HG03139 (cell line): ENCODE data around the gene CCPG1.
"Not testable (repeated sequence)": the region's sequence is repeated elsewhere in the genome, so short reads cannot be mapped to it uniquely, and the experiment has no call there.

ENCODE experiments used
- ATAC-seq: cut with Tn5 transposase; IDR thresholded peaks from one replicate; pipeline ENCODE4 v1.9.1; 2021; ENCODE audit not compliant: unreplicated experiment

Gene CCPG1, protein sequence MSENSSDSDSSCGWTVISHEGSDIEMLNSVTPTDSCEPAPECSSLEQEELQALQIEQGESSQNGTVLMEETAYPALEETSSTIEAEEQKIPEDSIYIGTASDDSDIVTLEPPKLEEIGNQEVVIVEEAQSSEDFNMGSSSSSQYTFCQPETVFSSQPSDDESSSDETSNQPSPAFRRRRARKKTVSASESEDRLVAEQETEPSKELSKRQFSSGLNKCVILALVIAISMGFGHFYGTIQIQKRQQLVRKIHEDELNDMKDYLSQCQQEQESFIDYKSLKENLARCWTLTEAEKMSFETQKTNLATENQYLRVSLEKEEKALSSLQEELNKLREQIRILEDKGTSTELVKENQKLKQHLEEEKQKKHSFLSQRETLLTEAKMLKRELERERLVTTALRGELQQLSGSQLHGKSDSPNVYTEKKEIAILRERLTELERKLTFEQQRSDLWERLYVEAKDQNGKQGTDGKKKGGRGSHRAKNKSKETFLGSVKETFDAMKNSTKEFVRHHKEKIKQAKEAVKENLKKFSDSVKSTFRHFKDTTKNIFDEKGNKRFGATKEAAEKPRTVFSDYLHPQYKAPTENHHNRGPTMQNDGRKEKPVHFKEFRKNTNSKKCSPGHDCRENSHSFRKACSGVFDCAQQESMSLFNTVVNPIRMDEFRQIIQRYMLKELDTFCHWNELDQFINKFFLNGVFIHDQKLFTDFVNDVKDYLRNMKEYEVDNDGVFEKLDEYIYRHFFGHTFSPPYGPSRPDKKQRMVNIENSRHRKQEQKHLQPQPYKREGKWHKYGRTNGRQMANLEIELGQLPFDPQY

DNA sequence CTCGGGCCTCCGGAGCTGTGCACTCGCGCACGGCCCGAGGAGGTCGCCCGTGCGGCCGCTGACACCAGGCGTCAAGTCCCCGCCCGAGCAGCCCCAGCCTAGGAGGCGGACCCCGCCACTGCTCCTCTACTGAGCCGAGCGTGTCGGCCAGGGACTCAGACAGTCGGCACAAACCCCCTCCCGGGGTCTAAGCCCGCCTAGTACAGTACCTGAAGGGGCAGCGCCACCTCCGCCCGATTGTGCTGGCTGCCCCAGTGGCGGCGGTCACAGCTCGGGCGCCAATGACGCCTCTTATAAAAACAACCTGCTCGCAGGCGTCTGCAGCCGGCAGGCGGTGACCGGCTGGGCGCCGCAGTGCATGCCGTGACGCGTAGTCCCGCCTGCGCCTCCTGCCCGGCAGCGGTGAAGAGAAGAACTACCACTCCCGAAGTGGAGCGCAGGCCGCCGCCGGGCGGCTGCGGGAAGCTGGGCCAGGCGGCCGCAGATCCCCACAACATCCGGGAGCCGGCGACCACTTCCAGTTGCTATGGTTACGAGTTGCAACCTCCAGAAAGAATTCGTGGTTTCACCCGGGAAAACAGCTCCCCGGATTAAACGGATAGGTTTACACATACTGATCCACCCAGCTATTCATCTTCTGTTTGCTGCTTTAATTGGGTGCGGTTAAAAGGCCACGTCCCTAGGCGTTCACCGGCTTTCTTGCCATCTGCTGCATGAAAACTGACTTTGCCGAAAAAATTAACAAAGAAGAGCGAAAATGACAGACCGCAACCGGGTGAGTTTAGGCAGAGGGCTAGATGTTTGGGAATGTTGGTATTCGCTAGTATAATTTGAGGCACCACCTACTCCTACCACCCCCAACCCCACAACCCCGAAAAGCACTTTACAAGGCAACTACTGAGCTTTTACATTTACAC is at the start of gene CCPG1, which contains the start of gene PIERCE2:
TSS of gene CCPG1 (minus strand) at position 348 of the 917 bp plus-strand sequence. CDS start 18,935 bp downstream, outside the sequence.
TSS of gene PIERCE2 (plus strand) at position 484 of the 917 bp plus-strand sequence. CDS start at position 758, 274 bp downstream.
- peak; percentile 94 for ATAC-seq

DNA sequence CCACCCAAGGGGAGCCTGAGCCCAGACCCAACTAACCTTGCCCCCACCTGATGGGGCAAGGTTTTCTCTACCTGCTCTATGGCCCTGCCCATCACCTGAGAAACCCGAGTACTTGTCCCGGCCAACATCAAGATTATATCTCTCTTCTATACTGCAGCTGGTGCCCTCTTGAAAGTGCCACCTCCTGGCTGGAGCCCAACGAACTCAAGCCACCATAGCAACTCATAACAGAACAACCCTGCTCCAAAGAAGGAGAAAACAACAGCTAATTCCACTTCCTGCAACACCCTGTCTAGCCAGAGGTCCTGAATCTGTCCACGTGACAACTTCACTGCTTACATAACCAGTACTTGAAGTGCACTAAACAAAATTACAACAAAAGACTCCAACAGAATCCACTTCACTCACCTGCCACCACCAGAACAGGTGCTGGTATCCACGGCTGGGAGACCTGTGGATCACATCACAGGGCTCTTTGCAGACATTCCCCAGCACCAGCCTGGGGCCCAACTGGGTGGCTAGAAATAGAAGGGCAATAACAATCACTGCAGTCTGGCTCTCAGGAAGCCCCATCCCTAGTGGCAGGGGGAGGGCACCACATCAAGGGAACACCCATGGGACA is 49.4 kb upstream of the CCPG1 start:
- ATAC-seq: no peak

DNA sequence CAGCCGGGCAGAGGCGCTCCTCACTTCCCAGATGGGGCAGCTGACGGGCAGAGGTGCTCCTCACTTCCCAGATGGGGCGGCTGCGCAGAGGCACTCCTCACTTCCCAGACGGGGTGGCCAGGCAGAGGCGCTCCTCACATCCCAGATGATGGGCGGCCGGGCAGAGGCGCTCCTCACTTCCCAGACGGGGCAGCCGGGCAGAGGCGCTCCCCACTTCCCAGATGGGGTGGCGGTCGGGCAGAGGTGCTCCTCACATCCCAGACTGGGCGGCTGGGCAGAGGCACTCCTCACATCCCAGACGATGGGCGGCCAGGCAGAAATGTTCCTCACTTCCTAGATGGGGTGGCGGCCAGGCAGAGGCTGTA is 38.9 kb upstream of the CCPG1 start:
- ATAC-seq: not testable (repeated sequence)

DNA sequence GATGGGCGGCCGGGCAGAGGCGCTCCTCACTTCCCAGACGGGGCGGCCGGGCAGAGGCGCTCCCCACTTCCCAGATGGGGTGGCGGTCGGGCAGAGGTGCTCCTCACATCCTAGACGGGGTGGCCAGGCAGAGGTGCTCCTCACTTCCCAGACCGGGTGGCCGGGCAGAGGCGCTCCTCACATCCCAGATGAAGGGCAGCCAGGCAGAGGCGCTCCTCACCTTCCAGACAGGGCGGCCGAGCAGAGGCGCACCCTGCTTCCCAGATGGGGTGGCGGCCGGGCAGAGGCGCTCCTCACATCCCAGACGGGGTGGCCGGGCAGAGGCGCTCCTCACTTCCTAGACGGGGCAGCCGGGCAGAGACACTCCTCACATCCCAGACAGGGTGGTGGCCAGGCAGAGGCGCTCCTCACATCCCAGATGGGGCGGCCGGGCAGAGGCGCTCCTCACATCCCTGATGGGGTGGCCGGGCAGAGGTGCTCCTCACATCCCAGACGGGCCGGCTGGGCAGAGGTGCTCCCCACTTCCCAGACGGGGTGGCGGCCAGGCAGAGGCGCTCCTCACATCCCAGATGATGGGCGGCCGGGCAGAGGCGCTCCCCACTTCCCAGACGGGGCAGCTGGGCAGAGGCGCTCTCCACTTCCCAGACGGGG is 38.3 kb upstream of the CCPG1 start:
- ATAC-seq: not testable (repeated sequence)

DNA sequence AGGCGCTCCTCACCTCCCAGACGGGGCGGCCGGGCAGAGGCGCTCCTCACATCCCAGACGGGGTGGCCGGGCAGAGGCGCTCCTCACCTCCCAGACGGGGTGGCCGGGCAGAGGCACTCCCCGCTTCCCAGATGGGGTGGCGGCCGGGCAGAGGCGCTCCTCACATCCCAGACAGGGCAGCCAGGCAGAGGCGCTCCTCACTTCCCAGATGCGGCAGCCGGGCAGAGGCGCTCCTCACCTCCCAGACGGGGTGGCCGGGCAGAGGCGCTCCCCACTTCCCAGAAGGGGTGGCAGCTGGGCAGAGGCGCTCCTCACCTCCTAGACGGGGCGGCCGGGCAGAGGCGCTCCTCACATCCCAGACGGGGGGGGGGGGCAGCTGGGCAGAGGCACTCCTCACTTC is 37.8 kb upstream of the CCPG1 start:
- not testable (repeated sequence) for ATAC-seq

DNA sequence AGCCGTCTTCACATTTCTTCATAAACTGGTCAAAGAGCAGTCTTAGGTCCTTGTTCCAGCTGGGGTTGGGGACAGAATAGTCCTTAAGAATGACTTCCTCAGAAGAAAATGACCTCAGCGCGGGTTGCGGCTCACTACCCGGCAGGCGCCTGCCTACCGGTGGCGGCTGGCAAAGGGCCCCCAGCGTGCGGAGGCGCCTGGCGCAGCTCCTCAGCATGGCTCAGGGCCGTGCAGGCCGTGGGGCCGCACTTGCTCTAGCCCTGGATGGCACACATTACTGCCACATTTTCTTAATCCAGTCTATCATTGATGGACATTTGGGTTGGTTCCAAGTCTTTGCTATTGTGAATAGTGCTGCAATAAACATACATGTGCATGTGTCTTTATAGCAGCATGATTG is 35.0 kb upstream of the CCPG1 start:
- ATAC-seq: not testable (repeated sequence)

DNA sequence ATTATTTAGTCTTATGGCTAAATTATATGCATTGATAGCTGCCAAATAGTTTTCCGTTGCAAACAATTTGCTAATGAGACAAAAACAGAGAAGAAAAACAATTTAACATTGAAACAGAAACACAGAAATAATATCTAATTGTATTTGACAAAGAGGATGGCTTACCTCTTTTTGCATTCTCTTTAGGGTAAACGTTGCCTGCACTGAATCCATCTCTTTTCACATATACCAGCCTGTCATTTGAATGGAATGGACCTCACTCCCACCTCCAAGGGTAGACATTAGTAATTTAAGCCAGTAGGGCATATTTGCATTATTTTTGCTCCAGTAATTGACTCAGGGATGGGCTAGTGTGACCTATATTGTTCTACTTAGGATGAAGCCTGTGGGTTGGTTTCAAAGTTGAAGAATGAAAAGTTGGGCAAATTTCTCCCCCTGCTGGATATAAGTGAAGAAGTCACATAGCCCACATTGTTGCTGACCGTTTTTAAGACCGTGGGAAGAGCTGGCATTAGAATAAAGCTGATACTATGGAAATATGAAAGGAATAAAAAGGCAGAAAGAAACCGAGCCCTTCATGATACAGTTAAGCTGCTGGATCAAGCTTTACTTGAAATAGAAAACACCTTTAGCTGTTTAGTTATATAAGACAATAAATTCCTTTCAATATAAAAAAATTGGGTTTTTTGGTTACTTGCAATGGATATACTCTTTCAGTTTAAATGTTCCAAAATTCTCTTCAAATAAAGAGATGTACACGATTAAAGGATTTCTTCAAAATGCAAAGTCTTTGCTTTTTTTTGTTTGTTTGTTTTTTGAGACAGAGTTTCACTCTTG is 27.0 kb upstream of the CCPG1 start:
- ATAC-seq: no peak

DNA sequence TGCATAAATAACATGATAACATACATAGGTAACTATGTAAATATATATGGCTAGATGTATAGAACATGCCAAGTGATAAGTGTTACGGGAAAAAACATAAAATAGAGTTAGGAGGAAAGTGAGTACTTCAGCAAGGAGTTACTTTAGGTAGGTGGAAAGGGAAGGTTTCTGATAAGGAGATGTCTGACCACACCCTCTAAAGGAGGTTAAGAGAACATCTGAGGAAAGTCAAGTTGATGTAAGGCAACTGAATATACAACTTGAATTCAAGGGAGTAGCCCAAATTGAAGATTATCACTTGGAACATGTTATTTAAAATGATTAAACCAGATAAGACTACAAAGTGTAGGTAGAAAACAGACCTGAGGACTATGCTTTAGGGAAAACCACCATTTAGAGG is 13.9 kb upstream of the CCPG1 start:
- no peak for ATAC-seq

DNA sequence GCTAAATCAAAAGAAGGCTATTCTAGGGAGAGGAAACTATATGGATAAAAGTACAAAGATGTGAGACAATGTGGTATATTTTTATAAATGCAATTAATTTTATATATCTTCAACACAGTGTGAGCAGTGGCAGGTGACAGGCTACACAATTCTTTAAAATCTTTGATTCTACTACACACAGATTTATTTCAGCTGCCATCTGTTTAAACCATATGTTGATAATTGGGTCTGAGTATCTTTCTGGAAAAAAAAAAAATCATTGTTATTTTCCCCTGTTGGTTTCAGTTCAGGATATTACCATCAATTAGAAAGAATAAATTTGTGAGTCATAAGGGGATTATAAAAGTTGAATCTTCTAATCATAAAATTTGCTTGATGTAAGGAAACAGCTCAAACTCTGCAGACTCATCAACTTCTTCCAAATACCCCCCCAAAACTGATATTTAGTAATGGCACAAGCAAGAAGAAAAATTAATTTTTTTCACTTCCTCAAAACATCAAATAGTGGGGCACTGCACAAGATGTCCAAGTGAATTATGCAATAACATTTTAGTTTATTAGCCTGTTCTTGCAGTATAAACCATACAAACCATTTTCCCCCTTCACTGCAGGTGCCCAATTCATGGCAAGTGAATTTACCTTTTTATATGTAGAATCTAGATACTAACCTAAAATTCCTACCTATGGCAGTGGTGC is 12.2 kb upstream of the CCPG1 start:
- no peak for ATAC-seq

DNA sequence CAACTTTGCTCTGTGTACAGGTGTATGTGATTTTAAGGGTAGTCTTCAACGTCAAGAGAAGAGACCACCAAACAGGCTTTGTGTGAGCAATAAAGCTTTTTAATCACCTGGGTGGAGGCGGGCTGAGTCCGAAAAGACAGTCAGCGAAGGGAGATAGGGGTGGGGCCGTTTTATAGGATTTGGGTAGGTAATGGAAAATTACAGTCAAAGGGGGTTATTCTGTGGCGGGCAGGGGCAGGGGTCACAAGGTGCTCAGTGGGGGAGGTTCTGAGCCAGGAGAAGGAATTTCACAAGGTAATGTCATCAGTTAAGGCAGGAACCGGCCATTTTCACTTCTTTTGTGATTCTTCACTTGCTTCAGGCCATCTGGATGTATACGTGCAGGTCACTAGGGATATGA is 9.5 kb upstream of the CCPG1 start:
- not testable (repeated sequence) for ATAC-seq

DNA sequence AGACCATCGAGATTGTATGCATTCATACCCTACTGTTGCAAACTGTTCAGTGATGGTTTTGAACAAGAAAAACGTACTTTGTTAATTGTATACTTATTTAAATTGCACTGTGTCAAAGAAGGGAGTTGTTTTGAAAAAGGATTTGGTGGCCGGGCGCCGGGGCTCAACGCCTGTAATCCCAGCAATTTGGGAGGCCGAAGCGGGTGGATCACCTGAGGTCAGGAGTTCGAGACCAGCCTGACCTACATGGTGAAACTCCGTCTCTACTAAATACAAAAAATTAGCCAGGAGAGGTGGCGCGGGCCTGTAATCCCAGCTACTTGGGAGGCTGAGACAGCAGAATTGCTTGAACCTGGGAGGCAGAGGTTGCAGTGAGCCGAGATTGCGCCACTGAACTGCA is 817 bp upstream of the CCPG1 start:
- ATAC-seq: not testable (repeated sequence)

DNA sequence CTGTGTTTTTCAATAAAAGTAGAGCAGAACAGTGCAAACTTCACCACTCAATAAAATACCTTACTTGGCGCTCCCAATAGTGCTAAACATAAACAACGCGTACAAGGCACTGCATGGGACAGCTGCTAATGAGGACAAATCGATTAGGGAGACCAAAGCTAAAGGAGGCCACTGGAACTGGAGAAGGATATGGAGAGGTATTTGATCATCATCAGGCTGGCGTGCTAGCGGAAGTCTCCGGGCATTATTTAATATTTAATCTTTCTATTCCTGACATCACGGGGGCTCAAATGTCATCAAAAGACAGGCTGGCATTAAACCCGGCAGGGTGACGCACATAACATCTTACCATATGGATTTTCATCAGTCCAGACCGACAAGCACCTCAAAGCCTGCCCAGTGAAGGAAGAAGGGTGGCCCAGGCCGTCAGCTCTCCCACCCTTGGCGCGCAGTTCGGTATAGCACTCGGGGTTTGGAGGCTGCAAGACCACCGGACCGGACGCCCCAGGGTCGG is 604 bp downstream of the CCPG1 start:
- ATAC-seq: no peak

DNA sequence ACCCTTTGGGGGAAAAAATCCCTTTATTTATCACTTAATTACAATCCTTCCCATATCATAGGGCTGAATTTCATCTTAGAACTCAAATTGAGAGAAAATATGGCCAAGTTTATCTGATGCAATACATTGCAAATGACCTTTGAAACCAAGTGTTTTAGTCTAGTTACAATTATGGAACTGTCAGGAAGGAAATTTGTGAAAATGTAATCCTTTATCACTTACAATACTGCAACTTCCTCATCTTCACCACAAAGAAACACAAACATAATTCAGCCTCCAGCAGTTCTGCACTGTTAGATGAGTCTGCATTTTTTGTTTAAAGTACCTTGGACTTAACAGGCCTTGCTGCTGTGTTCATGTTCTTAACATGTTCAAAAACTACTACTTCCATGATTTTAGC is 4.6 kb downstream of the CCPG1 start:
- no peak for ATAC-seq

DNA sequence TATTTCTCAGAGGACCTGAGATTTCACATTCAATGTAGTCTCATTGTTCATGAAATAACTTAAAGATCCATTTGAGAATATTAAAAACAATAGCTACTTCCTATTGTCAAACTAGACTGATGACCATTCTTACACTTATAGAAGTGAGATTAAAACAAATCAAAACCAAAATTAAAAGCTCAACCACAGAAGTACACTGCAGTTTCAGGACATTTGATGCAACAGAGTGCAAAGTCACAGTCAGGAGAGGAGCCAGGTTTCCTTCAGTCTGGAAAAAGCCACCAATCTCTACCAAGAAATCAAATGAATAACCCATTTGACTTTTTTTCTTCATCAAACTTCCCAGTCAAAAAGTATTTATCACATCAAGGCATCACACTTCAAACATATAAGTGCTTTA is 5.5 kb downstream of the CCPG1 start:
- ATAC-seq: no peak

DNA sequence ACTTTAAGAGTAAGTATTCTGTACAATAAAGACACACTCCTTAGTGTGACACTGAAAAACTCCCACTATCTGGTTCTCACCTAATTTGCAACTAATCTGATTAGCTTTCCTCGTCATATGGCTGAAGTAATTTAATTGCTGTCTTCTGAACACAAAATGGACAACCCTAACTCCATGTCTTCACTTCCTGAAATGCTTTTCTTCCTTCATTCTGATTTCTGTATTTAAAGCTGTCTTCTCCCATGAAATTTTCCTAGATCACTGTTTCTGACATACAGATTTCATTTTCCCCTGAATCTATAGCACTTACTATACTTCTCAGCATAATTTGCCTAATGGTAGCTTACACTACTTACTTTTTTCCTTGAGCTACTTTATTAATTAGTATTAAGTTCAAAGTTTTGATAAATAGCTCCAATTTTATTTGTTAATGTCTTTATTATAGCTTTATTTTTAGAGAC is 6.3 kb downstream of the CCPG1 start:
- no peak for ATAC-seq

DNA sequence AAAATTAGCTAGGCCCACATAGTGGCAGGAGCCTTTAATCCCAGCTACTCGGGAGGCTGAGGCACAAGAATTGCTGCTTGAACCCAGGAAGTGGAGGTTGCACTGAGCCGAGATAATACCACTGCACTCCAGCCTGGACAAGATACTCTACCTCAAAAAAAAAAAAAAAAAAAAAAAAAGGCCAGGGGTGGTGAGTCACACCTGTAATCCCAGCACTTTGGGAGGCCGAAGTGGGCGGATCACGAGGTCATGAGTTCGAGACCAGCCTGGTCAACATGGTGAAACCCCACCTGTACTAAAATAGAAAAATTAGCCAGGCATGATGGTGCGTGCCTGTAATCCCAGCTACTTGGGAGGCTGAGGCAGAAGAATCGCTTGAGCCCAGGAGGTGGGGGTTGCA is 8.1 kb downstream of the CCPG1 start:
- not testable (repeated sequence) for ATAC-seq

DNA sequence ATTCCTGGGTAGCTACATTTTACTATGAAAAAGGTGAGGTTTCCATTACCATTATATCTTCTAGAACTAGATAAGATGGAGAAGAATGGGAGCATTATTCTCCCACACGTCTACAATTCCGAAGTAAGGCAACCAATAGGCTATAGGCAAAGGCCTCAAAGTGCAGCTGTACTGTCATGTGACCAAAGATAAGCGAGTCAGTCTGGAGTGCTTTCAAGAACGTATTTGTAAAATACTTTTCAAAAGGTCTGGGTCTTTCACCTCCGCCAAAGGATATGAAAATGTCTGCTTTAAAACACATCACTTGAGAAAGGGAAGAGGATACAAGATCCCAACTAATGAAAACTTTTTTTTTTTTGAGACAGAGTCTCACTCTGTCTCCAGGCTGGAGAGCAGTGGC is 9.9 kb downstream of the CCPG1 start:
- ATAC-seq: no peak

DNA sequence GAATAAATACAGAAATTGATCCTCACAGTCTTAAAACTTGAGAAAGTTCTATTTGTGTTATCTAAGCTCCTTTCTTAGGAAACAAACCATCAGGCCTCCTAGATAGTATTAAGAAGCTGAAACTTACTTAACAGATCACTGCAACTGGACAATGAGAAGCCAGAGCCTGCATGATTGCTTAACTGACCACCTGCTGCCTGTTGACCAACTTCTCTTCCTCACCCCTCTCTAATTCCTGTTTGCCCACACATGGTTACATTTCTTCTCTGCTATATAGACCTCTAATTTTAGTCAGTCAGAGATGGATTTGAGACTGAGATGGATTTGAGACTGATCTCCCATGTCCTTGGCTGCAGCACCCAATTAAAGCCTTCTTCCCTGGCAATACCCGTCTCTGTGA is 13.5 kb downstream of the CCPG1 start:
- no peak for ATAC-seq
